Epithelial cell of esophagus (primary cell): ENCODE results near the gene EFEMP1.
A peak's percentile ranks its signal among the peaks of the same experiment; 100 is the strongest.

Source experiments
- DNase-seq: peaks from one replicate; pipeline ENCODE4 v3.0.0; 2010; ENCODE audit warnings: low read depth
- H3K4me3 ChIP-seq: 2 replicates; pipeline ENCODE4 v1.5.1; 2011; ENCODE audit warnings: mild to moderate bottlenecking, low read length, control low read depth
- CTCF ChIP-seq: IDR thresholded peaks from 2 replicates; pipeline ENCODE4 v1.5.1; 2011; ENCODE audit warnings: low read depth, mild to moderate bottlenecking, low read length, control low read depth, inconsistent platforms; ENCODE audit not compliant: insufficient read depth; ENCODE audit errors: missing control alignments

Gene EFEMP1

DNA sequence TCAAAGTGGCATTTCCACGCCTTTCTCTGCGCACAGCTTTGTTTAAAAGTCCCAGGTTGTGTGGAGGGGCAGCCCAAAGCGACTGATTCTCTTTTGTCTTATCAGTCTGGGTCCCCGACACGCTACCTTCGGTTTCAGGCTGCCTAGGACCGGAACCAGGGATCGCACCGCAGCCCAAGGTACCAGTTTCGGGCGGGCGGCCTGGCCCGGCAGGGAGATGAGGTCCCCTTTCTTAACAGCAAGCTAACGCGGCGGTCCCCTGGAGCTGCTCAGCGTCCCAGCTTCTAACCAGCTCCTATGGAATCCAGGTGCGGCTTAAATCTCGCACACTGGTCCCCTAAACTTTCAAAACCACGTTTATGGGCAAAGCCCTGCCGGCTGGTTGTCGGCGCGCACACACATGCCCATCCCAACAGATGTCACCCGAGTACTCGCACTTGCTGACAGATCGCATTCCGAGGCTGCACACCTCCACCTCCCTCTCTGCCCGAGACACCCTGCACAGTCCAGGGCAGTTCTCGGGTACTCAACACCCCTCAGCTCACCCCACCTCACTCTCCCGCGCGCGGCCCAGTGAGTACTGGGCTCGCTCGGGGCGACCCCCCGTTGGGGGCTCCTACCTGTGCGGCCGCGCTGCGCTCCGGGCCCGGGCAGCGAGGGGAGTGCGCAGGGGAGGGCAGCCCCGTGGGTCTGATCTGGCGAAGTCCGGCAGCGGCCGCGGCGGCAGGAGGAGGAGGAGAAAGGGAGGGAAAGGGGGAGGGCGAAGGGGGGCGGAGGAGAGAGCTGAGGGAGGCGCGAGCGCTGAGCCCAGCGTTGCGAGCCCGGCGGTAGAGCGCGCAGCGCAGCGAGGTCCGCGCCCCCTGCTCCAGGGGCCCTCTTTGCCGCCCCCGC is at the start of gene EFEMP1:
TSS of gene EFEMP1 (minus strand) at position 692 of the 891 bp plus-strand sequence. CDS start 1,342 bp downstream, outside the sequence.
- peak; percentile 24 for TF ChIP-seq CTCF
- peak; percentile 79 for DNase-seq
- H3K4me3 ChIP-seq, result peak within 1 kb of the TSS; percentile 59

DNA sequence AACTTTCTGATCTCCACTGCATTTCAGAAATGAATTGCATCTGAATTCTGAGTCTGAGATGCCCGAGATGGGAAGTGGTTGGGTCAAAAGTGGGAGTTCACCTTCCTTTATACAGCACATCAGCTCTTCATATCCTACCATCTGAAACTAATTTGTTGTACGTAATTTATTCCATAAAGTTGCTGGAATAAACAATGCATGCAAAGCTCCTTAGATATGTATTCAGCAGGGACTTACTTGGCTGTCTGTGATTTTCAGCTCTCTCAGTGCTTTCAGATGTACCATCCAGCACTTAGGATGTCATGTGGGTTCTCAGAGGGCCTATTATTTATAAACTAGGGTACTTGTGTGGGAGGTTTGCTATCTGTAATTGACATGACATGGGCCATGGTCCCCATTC is 46.9 kb upstream of the EFEMP1 start:
- TF ChIP-seq CTCF, result no peak
- H3K4me3 ChIP-seq, result no peak overlapping the region
- no peak for DNase-seq

- no peak overlapping the region for H3K4me3 ChIP-seq
- no peak for DNase-seq
- no peak for TF ChIP-seq CTCF
Observed at GRCh38 chr2:55968941-55969340, 45.4 kb upstream of the EFEMP1 start.

GRCh38 chr2:55966401-55967118 is 43.0 kb upstream of the EFEMP1 start:
- no peak for DNase-seq
- H3K4me3 ChIP-seq, result no peak overlapping the region
- TF ChIP-seq CTCF, result no peak

DNA sequence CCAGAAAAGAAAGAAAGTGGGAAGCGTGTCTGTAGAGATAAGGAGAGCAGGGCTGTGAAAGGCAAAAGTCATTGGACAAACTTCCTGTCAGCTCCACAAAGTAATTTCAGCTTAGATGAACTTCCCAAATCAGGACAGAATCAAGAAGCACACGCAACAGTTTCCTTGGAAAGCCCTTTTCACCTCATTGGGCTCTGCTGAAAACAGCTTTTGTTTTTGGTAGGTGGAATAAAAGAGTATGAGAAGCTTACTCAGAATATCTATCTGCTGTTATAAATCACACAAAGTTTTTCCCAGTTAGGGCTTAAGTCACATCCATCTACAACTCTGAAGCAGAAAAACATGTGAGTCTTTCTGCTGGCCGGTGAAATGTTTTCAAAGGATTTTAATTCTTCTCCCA is 42.4 kb upstream of the EFEMP1 start:
- DNase-seq, result no peak
- no peak for TF ChIP-seq CTCF
- H3K4me3 ChIP-seq, result no peak overlapping the region

DNA sequence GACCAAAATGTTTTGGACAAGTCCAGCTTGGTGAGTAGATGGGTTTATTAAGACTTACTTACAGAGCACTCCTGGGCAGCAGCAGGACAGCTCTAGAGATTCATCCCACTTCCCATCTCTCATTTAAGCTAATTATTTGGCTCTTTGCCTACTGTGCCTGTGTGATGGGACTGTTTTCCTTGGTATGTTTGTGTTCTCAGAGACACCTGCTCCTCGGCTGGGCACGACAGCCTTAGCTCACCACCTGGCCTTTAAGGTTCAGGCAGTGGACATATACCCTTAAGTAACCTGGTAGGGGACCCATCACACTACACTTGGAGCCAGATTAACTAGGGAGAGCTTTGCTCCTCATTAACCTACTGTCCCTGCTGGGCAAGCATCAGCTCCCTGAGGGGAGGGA is 41.7 kb upstream of the EFEMP1 start:
- no peak for TF ChIP-seq CTCF
- no peak for DNase-seq
- H3K4me3 ChIP-seq, result no peak overlapping the region
